Measurements from ENCODE around the gene PIAS1. TPM values are rescaled to one million over a fixed set of nuclear protein-coding genes. Genes with fewer than 3 reads are reported as not detected.

Gene PIAS1
- total RNA-seq, 2 donors from 2014 or later, result 43.3 to 48.1 TPM

DNA sequence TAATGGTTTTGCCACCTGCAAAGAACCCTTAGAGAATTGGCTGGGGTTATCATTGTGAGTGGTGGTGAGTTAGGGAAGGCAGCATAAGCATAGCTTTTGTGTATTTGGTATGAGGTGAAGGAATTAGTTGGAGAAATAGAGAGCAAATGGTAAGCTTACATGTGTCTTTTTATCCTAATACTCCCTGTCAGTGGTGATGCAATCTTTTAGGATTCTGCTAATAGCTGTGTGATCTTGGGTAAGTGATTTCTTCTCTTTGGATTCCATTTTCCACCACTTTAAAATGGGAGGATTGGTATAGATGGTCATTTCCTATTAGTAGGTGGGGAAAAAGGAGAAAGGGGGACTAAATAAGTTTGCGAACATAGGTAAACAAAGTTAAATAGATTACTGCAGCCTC is 30.9 kb downstream of the PIAS1 start:
- H3K9me3 Mint-ChIP-seq, result no peaks in the 10 kb centered on the region
- no peak overlapping the region for H3K4me3 Mint-ChIP-seq
- no peak overlapping the region for H3K27ac Mint-ChIP-seq
- DNase-seq (no peak), ATAC-seq (replicated peaks in 1 of 2) (no peak)
- H3K36me3 Mint-ChIP-seq (ENCODE audit: insufficient read depth in 2 of 2), result peaks cover 0 to 7% of the 10 kb centered on the region in 2 donors
- no peaks in the 10 kb centered on the region for H3K27me3 Mint-ChIP-seq (ENCODE audit: low read depth)
- peaks cover 29% of the 10 kb centered on the region for H3K4me1 Mint-ChIP-seq (ENCODE audit: low read depth)

GRCh38 chr15:68091743-68092142 is 37.6 kb downstream of the PIAS1 start:
- Mint-ChIP-seq H3K27ac (no peak overlapping the region), H3K36me3 (ENCODE audit: insufficient read depth in 2 of 2) (peaks cover 8 to 22% of the 10 kb centered on the region in 2 donors), H3K4me3 (no peak overlapping the region), H3K9me3 (peaks cover 1 to 4% of the 10 kb centered on the region in 2 donors), H3K4me1 (ENCODE audit: low read depth) (peaks cover 13% of the 10 kb centered on the region), H3K27me3 (ENCODE audit: low read depth) (no peaks in the 10 kb centered on the region)
- ATAC-seq (replicated peaks in 1 of 2) (no peak), DNase-seq (no peak)

DNA sequence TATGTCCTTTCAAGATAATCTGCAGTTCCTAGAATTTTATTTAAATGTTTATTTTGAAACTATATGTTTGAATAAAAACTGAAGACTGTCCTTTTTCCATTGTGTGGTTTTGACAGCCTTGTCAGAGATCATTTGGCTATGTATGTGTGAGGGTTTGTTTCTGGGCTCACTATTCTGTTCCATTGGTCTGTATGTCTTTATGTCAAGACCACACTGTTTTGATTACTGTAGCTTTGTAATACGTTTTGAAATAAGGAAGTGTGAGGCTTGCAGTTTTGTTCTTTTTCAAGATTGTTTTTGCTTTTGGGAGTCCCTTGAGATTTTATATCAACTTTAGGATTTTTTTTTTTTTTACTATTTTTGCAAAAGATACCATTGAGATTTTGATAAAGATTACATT is 42.0 kb downstream of the PIAS1 start:
- H3K9me3 Mint-ChIP-seq, result peaks cover 1 to 6% of the 10 kb centered on the region in 2 donors
- DNase-seq (no peak), ATAC-seq (replicated peaks in 1 of 2) (no peak)
- H3K27ac Mint-ChIP-seq, result no peak overlapping the region
- H3K27me3 Mint-ChIP-seq (ENCODE audit: low read depth), result no peaks in the 10 kb centered on the region
- H3K4me1 Mint-ChIP-seq (ENCODE audit: low read depth), result peaks cover 32% of the 10 kb centered on the region
- no peak overlapping the region for H3K4me3 Mint-ChIP-seq
- peaks cover 12 to 27% of the 10 kb centered on the region in 2 donors for H3K36me3 Mint-ChIP-seq (ENCODE audit: insufficient read depth in 2 of 2)

GRCh38 chr15:68097029-68097428 is 42.9 kb downstream of the PIAS1 start:
- Mint-ChIP-seq H3K4me1 (ENCODE audit: low read depth) (peaks cover 34% of the 10 kb centered on the region), H3K4me3 (no peak overlapping the region), H3K27ac (no peak overlapping the region), H3K36me3 (ENCODE audit: insufficient read depth in 2 of 2) (peaks cover 12 to 31% of the 10 kb centered on the region in 2 donors), H3K27me3 (ENCODE audit: low read depth) (no peaks in the 10 kb centered on the region), H3K9me3 (peaks cover 1 to 6% of the 10 kb centered on the region in 2 donors)
- DNase-seq (no peak), ATAC-seq (replicated peaks in 1 of 2) (no peak)

GRCh38 chr15:68098465-68098864 is 44.4 kb downstream of the PIAS1 start:
- Mint-ChIP-seq H3K4me3 (no peak overlapping the region), H3K27ac (no peak overlapping the region), H3K27me3 (ENCODE audit: low read depth) (no peaks in the 10 kb centered on the region), H3K4me1 (ENCODE audit: low read depth) (peaks cover 24% of the 10 kb centered on the region), H3K9me3 (peaks cover 4 to 6% of the 10 kb centered on the region in 2 donors), H3K36me3 (ENCODE audit: insufficient read depth in 2 of 2) (peaks cover 14 to 38% of the 10 kb centered on the region in 2 donors)
- no peak for DNase-seq
- no peak for ATAC-seq (replicated peaks in 1 of 2)

GRCh38 chr15:68100194-68100593 is 46.1 kb downstream of the PIAS1 start:
- peaks cover 30% of the 10 kb centered on the region for H3K4me1 Mint-ChIP-seq (ENCODE audit: low read depth)
- H3K27ac Mint-ChIP-seq, result no peak overlapping the region
- H3K9me3 Mint-ChIP-seq, result peaks cover 5 to 6% of the 10 kb centered on the region in 2 donors
- peaks cover 14 to 42% of the 10 kb centered on the region in 2 donors for H3K36me3 Mint-ChIP-seq (ENCODE audit: insufficient read depth in 2 of 2)
- no peaks in the 10 kb centered on the region for H3K27me3 Mint-ChIP-seq (ENCODE audit: low read depth)
- H3K4me3 Mint-ChIP-seq, result no peak overlapping the region
- no peak for DNase-seq
- ATAC-seq (replicated peaks in 1 of 2), result no peak

- no peak overlapping the region for H3K4me3 Mint-ChIP-seq
Measured at GRCh38 chr15:68103603-68104002, 49.5 kb downstream of the PIAS1 start.

GRCh38 chr15:68106656-68107055 is 52.5 kb downstream of the PIAS1 start:
- no peaks in the 10 kb centered on the region for H3K27me3 Mint-ChIP-seq (ENCODE audit: low read depth)
- DNase-seq (no peak), ATAC-seq (replicated peaks in 1 of 2) (no peak)
- H3K4me3 Mint-ChIP-seq, result no peak overlapping the region
- H3K36me3 Mint-ChIP-seq (ENCODE audit: insufficient read depth in 2 of 2), result peaks cover 7 to 17% of the 10 kb centered on the region in 2 donors
- H3K27ac Mint-ChIP-seq, result no peak overlapping the region
- H3K9me3 Mint-ChIP-seq, result peaks cover 0 to 5% of the 10 kb centered on the region in 2 donors
- peaks cover 16% of the 10 kb centered on the region for H3K4me1 Mint-ChIP-seq (ENCODE audit: low read depth)

More at GRCh38 chr15:68103603-68104002, 49.5 kb downstream of the PIAS1 start:
- Mint-ChIP-seq H3K27ac (no peak overlapping the region), H3K27me3 (ENCODE audit: low read depth) (no peaks in the 10 kb centered on the region), H3K9me3 (peaks cover 0 to 5% of the 10 kb centered on the region in 2 donors), H3K4me1 (ENCODE audit: low read depth) (peaks cover 26% of the 10 kb centered on the region), H3K36me3 (ENCODE audit: insufficient read depth in 2 of 2) (peaks cover 7 to 22% of the 10 kb centered on the region in 2 donors)
- no peak for ATAC-seq (replicated peaks in 1 of 2)
- DNase-seq, result no peak

- H3K4me1 Mint-ChIP-seq (ENCODE audit: low read depth), result peaks cover 18% of the 10 kb centered on the region
- H3K36me3 Mint-ChIP-seq (ENCODE audit: insufficient read depth in 2 of 2), result peaks cover 7 to 17% of the 10 kb centered on the region in 2 donors
- H3K9me3 Mint-ChIP-seq, result peaks cover 0 to 5% of the 10 kb centered on the region in 2 donors
- H3K27me3 Mint-ChIP-seq (ENCODE audit: low read depth), result no peaks in the 10 kb centered on the region
- H3K4me3 Mint-ChIP-seq, result no peak overlapping the region
- DNase-seq (no peak), ATAC-seq (replicated peaks in 1 of 2) (no peak)
- no peak overlapping the region for H3K27ac Mint-ChIP-seq
Measured at GRCh38 chr15:68107142-68107541, 53.0 kb downstream of the PIAS1 start.

GRCh38 chr15:68112706-68113105 is 58.6 kb downstream of the PIAS1 start:
- DNase-seq (no peak), ATAC-seq (replicated peaks in 1 of 2) (no peak)
- H3K4me1 Mint-ChIP-seq (ENCODE audit: low read depth), result peaks cover 50% of the 10 kb centered on the region
- H3K4me3 Mint-ChIP-seq, result peak overlapping the region in 1 of 2 donors; percentile 8
- H3K27ac Mint-ChIP-seq, result no peak overlapping the region
- H3K36me3 Mint-ChIP-seq (ENCODE audit: insufficient read depth in 2 of 2), result peaks cover 4 to 7% of the 10 kb centered on the region in 2 donors
- H3K27me3 Mint-ChIP-seq (ENCODE audit: low read depth), result no peaks in the 10 kb centered on the region
- no peaks in the 10 kb centered on the region for H3K9me3 Mint-ChIP-seq

DNA sequence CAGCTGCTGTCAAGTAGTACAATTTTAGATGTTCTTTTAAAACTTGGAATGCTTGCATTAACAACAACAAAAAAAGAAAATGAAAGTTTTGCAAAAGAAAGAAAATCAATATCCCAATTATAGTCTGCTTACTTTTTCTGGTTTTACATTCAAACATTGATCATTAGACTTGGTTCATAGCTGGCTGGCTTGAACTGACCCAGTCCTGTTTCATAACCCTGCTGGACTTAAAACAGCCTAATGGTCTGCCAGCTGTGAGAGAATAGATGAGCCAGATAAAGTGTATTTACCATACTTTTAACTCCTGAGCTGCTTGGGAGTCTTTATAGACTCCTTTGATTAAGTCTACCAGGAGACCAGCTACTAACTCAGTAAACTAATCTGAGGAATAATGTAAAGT is 59.2 kb downstream of the PIAS1 start:
- H3K27ac Mint-ChIP-seq, result peak overlapping the region; percentile 93

DNA sequence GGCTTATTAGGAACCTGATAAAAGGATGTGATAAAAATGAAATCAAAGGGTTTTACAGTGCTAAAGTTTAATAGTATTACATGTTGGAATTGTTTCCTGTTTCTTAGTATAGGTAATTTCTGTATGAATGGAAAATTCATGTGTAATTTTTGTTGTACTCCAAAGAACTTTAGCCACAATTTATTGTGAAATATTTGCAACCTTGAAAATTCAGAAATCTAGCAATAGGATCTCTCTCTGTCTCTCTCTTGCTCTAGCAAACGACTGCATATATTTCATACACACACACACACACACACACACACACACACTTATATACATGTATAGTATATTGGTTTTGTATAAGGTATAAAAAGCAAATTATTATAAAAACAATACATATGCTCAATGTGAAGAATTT is 59.6 kb downstream of the PIAS1 start:
- H3K36me3 Mint-ChIP-seq (ENCODE audit: insufficient read depth in 2 of 2), result peaks cover 7 to 10% of the 10 kb centered on the region in 2 donors
- DNase-seq, result no peak

More for the DNA sequence above, 59.2 kb downstream of the PIAS1 start:
- H3K27me3 Mint-ChIP-seq (ENCODE audit: low read depth), result no peaks in the 10 kb centered on the region
- H3K9me3 Mint-ChIP-seq, result no peaks in the 10 kb centered on the region
- DNase-seq (no peak), ATAC-seq (replicated peaks in 1 of 2) (no peak)
- peaks cover 52% of the 10 kb centered on the region for H3K4me1 Mint-ChIP-seq (ENCODE audit: low read depth)
- H3K36me3 Mint-ChIP-seq (ENCODE audit: insufficient read depth in 2 of 2), result peaks cover 7% of the 10 kb centered on the region in 2 donors
- peak overlapping the region in 1 of 2 donors; percentile 79 for H3K4me3 Mint-ChIP-seq

DNA sequence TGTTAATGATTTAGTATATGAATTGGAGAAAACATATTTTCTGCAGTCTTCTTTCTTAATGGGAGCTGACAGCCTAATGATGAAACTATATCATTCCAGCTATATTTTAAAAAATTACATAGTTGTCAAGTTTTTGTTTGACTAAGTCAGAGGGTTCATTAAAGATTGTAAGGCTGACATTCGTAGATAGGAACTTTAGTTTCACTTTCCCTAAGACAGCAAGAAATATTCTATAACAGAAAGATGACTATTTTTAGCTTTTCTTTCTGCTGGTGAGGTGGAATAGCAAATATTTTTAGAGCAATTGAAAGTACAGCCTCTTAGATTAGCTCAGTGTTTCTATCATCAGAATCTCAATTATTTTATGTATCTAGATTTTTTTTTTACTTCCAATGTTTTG is 60.2 kb downstream of the PIAS1 start:
- Mint-ChIP-seq H3K36me3 (ENCODE audit: insufficient read depth in 2 of 2) (peaks cover 7 to 11% of the 10 kb centered on the region in 2 donors), H3K27ac (peak overlapping the region; percentile 90), H3K4me1 (ENCODE audit: low read depth) (peaks cover 58% of the 10 kb centered on the region), H3K27me3 (ENCODE audit: low read depth) (no peaks in the 10 kb centered on the region), H3K4me3 (peak overlapping the region; percentile 52 to 86), H3K9me3 (peaks cover 0 to 2% of the 10 kb centered on the region in 2 donors)
- no peak for DNase-seq
- ATAC-seq (replicated peaks in 1 of 2), result no peak

More for the DNA sequence above, 59.6 kb downstream of the PIAS1 start:
- Mint-ChIP-seq H3K27me3 (ENCODE audit: low read depth) (no peaks in the 10 kb centered on the region), H3K4me1 (ENCODE audit: low read depth) (peaks cover 56% of the 10 kb centered on the region), H3K27ac (peak overlapping the region; percentile 93), H3K9me3 (peaks cover 0 to under 1% of the 10 kb centered on the region in 2 donors), H3K4me3 (peak overlapping the region in 1 of 2 donors; percentile 79)
- ATAC-seq (replicated peaks in 1 of 2), result no peak

- peaks cover 7 to 11% of the 10 kb centered on the region in 2 donors for H3K36me3 Mint-ChIP-seq (ENCODE audit: insufficient read depth in 2 of 2)
- H3K4me1 Mint-ChIP-seq (ENCODE audit: low read depth), result peaks cover 58% of the 10 kb centered on the region
- no peaks in the 10 kb centered on the region for H3K27me3 Mint-ChIP-seq (ENCODE audit: low read depth)
- ATAC-seq (replicated peaks in 1 of 2) (no peak), DNase-seq (no peak)
- peak overlapping the region; percentile 52 to 86 for H3K4me3 Mint-ChIP-seq
- peaks cover 0 to 4% of the 10 kb centered on the region in 2 donors for H3K9me3 Mint-ChIP-seq
- peak overlapping the region; percentile 90 for H3K27ac Mint-ChIP-seq
Measured at GRCh38 chr15:68114840-68115239, 60.7 kb downstream of the PIAS1 start.

Measured in activated T-cell treated with anti-CD3 and anti-CD28 coated beads, Interleukin-2, amount 50 U/mL, for 72 hours (primary cell).